CD4-positive, alpha-beta T cell treated with Interleukin-21 for 1 hour (primary cell): Measurements from ENCODE around the gene STPG4.
"Not testable (repeated sequence)": the region's sequence is repeated elsewhere in the genome, so short reads cannot be mapped to it uniquely, and the experiment has no call there.

ENCODE experiments used
- DNase-seq: peaks from one replicate; pipeline ENCODE4 v3.0.0-alpha.2; 2020

STPG4 gene

GRCh38 chr2:47124740-47125139, 30.4 kb downstream of the STPG4 start:
- DNase-seq: not testable (repeated sequence)

GRCh38 chr2:47120424-47120823, 34.7 kb downstream of the STPG4 start:
- not testable (repeated sequence) for DNase-seq

- no peak for DNase-seq
These were observed 36.1 kb downstream of the STPG4 start for GRCh38 chr2:47119001-47119400.

GRCh38 chr2:47118581-47118980, 36.5 kb downstream of the STPG4 start:
- DNase-seq: no peak

- no peak for DNase-seq
These were observed 42.3 kb downstream of the STPG4 start for GRCh38 chr2:47112665-47113435.

- no peak for DNase-seq
These were observed 45.4 kb downstream of the STPG4 start for GRCh38 chr2:47109680-47110079.

GRCh38 chr2:47109007-47109375, 46.1 kb downstream of the STPG4 start:
- no peak for DNase-seq

GRCh38 chr2:47108267-47109006, 46.7 kb downstream of the STPG4 start:
- not testable (repeated sequence) for DNase-seq

- not testable (repeated sequence) for DNase-seq
These were observed 47.9 kb downstream of the STPG4 start for GRCh38 chr2:47107201-47107600.

- DNase-seq: not testable (repeated sequence)
These were observed 48.9 kb downstream of the STPG4 start for GRCh38 chr2:47106231-47106630.

- DNase-seq: not testable (repeated sequence)
These were observed 55.4 kb downstream of the STPG4 start for GRCh38 chr2:47099712-47100111.

GRCh38 chr2:47098953-47099352, 56.2 kb downstream of the STPG4 start:
- DNase-seq: no peak

- no peak for DNase-seq
These were observed 57.5 kb downstream of the STPG4 start for GRCh38 chr2:47097563-47097962.

GRCh38 chr2:47096451-47096850, 58.7 kb downstream of the STPG4 start:
- DNase-seq: no peak

- no peak for DNase-seq
These were observed 59.6 kb downstream of the STPG4 start for GRCh38 chr2:47095349-47096020.

GRCh38 chr2:47094511-47095142, 60.5 kb downstream of the STPG4 start:
- no peak for DNase-seq

- DNase-seq: no peak
These were observed 61.5 kb downstream of the STPG4 start for GRCh38 chr2:47093626-47094025.

- no peak for DNase-seq
These were observed 62.6 kb downstream of the STPG4 start for GRCh38 chr2:47092465-47092864.

GRCh38 chr2:47091118-47091517, 64.0 kb downstream of the STPG4 start:
- no peak for DNase-seq

GRCh38 chr2:47089083-47089464, 66.0 kb downstream of the STPG4 start:
- no peak for DNase-seq

- no peak for DNase-seq
These were observed 66.6 kb downstream of the STPG4 start for GRCh38 chr2:47088371-47089082.

GRCh38 chr2:47087051-47087450, 68.1 kb downstream of the STPG4 start:
- no peak for DNase-seq

GRCh38 chr2:47086571-47086970, 68.5 kb downstream of the STPG4 start:
- no peak for DNase-seq
